ENCODE data around the gene KIAA0319L. TPM values are rescaled to one million over a fixed set of nuclear protein-coding genes. Genes with fewer than 3 reads are reported as not detected.

The KIAA0319L gene
- total RNA-seq, 2 donors from 2014 or later: 68.4 to 77.6 TPM

- Mint-ChIP-seq H3K27me3 (ENCODE audit: insufficient read depth) (no peaks in the 10 kb centered on the region), H3K4me1 (peaks cover 35% of the 10 kb centered on the region), H3K27ac (peak overlapping the region; percentile 87), H3K9me3 (no peaks in the 10 kb centered on the region), H3K36me3 (ENCODE audit: low read depth) (peaks cover 26% of the 10 kb centered on the region), H3K4me3 (peak overlapping the region; percentile 89)
- Histone ChIP-seq H3K4me3 (ENCODE audit: low read length) (peak overlapping the region; percentile 89), H3K4me1 (ENCODE audit: control insufficient read depth, insufficient read depth, low read length) (peaks cover 9% of the 10 kb centered on the region), H3K9ac (ENCODE audit: extremely low read depth, low read length, poor library complexity, severe bottlenecking) (peak overlapping the region; percentile 27), H3K9me3 (ENCODE audit: control insufficient read depth, low read length) (no peaks in the 10 kb centered on the region), H3K36me3 (ENCODE audit: control insufficient read depth, insufficient read depth, low read length) (peaks cover 36% of the 10 kb centered on the region), H3K27ac (ENCODE audit: low read depth, low read length) (no peak overlapping the region), H3K27me3 (ENCODE audit: control insufficient read depth, insufficient read depth, low read length, poor library complexity, severe bottlenecking) (no peaks in the 10 kb centered on the region)
- no peak for DNase-seq
- 34% methylated on average over 4 to 7 of the region's 7 CpGs for WGBS, 2 experiments (ENCODE audit: insufficient coverage in 1 of 2, insufficient read length in 1 of 2)
- no peak for TF ChIP-seq CTCF (conservative IDR thresholded peaks at IDR 0.05)
These were observed 2.7 kb downstream of the KIAA0319L start for GRCh38 chr1:35554266-35555211.

DNA sequence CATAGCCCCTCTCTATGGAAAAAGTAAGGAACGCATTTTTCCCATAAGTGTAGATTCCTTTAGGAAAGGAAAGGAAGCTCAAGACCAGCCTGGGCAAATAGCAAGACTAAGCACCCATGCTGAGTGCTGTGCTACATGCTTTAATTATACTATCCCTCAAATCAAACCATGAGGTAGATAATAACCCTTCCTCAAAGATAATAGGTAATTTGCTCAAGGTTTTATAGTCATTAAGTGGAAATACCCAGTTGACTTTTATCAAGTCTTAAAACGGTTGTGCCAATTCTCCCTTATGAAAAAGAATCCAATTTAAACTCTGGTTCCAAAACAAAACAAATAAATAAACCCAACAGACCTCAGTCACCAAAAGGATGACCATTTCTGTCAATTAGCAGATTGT is 3.4 kb downstream of the KIAA0319L start:
- peak overlapping the region; percentile 89 for H3K4me3 ChIP-seq (ENCODE audit: low read length)
- peaks cover 30% of the 10 kb centered on the region for H3K36me3 Mint-ChIP-seq (ENCODE audit: low read depth)
- peak overlapping the region; percentile 87 for H3K27ac Mint-ChIP-seq
- TF ChIP-seq CTCF (conservative IDR thresholded peaks at IDR 0.05): no peak
- no peak overlapping the region for H3K27ac ChIP-seq (ENCODE audit: low read depth, low read length)
- H3K9me3 ChIP-seq (ENCODE audit: control insufficient read depth, low read length): no peaks in the 10 kb centered on the region
- H3K9ac ChIP-seq (ENCODE audit: extremely low read depth, low read length, poor library complexity, severe bottlenecking): peak overlapping the region; percentile 16
- peaks cover 9% of the 10 kb centered on the region for H3K4me1 ChIP-seq (ENCODE audit: control insufficient read depth, insufficient read depth, low read length)
- DNase-seq: no peak
- H3K27me3 ChIP-seq (ENCODE audit: control insufficient read depth, insufficient read depth, low read length, poor library complexity, severe bottlenecking): no peaks in the 10 kb centered on the region
- H3K27me3 Mint-ChIP-seq (ENCODE audit: insufficient read depth): no peaks in the 10 kb centered on the region
- WGBS, 2 experiments (ENCODE audit: insufficient coverage in 1 of 2, insufficient read length in 1 of 2): 43 to 60% methylated on average over 1 to 2 of the region's 2 CpGs
- H3K4me1 Mint-ChIP-seq: peaks cover 35% of the 10 kb centered on the region
- peak overlapping the region; percentile 89 for H3K4me3 Mint-ChIP-seq
- H3K36me3 ChIP-seq (ENCODE audit: control insufficient read depth, insufficient read depth, low read length): peaks cover 43% of the 10 kb centered on the region
- no peaks in the 10 kb centered on the region for H3K9me3 Mint-ChIP-seq

DNA sequence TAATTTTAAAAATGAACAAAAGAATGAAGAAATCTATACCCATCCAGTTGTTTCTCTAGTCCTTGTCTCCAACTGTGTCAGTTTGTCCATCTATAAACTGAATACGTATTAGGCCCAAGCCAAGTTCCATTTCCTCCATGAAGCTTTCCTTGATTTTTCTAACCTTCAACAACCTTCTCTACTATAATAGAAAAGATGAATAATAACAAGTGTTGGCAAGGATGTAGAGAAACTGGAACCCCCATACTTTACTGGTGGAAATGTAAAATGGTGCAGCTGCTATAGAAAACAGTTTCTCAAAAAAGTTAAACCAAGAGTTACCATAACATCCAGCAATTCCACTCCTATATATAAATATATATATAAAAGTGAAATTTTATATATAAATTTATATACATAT is 10.6 kb downstream of the KIAA0319L start:
- no peaks in the 10 kb centered on the region for H3K27me3 ChIP-seq (ENCODE audit: control insufficient read depth, insufficient read depth, low read length, poor library complexity, severe bottlenecking)
- no peak overlapping the region for H3K9ac ChIP-seq (ENCODE audit: extremely low read depth, low read length, poor library complexity, severe bottlenecking)
- Mint-ChIP-seq H3K4me1 (peaks cover 26% of the 10 kb centered on the region), H3K27ac (no peak overlapping the region), H3K36me3 (ENCODE audit: low read depth) (peaks cover 37% of the 10 kb centered on the region), H3K27me3 (ENCODE audit: insufficient read depth) (no peaks in the 10 kb centered on the region), H3K9me3 (no peaks in the 10 kb centered on the region), H3K4me3 (no peak overlapping the region)
- H3K9me3 ChIP-seq (ENCODE audit: control insufficient read depth, low read length): no peaks in the 10 kb centered on the region
- no peak overlapping the region for H3K27ac ChIP-seq (ENCODE audit: low read depth, low read length)
- DNase-seq: no peak
- WGBS, 2 experiments (ENCODE audit: insufficient coverage in 1 of 2, insufficient read length in 1 of 2): 95% methylated on average over 1 of the region's 1 CpG; no CpG with 5 or more reads in 1 of the 2 experiments
- H3K36me3 ChIP-seq (ENCODE audit: control insufficient read depth, insufficient read depth, low read length): peaks cover 63% of the 10 kb centered on the region
- no peak overlapping the region for H3K4me3 ChIP-seq (ENCODE audit: low read length)
- H3K4me1 ChIP-seq (ENCODE audit: control insufficient read depth, insufficient read depth, low read length): no peaks in the 10 kb centered on the region
- TF ChIP-seq CTCF (conservative IDR thresholded peaks at IDR 0.05): no peak
